RWPE2 (cell line): ENCODE results near the gene NTRK2.
A peak's percentile ranks its signal among the peaks of the same experiment; 100 is the strongest.

Source experiments
- ATAC-seq: fragments of 200-7000 bp; cut with Tn5 transposase; 3 replicates; pipeline ENCODE4 v1.9.1; 2021; ENCODE audit warnings: low read depth
- DNase-seq: peaks from one replicate; pipeline ENCODE4 v3.0.0-alpha.2; 2020; ENCODE audit warnings: low spot score
- H3K27ac ChIP-seq: fragments of 450-650 bp; 2 replicates; pipeline ENCODE4 v1.5.1; 2017; ENCODE audit warnings: mild to moderate bottlenecking; ENCODE audit not compliant: poor library complexity, severe bottlenecking
- H3K27me3 ChIP-seq: fragments of 250-450 bp; sonication (Bioruptor Pico); 2 replicates; pipeline ENCODE4 v1.5.1; 2021; ENCODE audit warnings: mild to moderate bottlenecking, moderate library complexity; ENCODE audit not compliant: insufficient read depth, poor library complexity, severe bottlenecking
- H3K36me3 ChIP-seq: fragments of 250-450 bp; sonication (Bioruptor Pico); 2 replicates; pipeline ENCODE4 v1.5.1; 2020; ENCODE audit warnings: low read depth, mild to moderate bottlenecking, moderate library complexity
- H3K4me1 ChIP-seq: fragments of 250-450 bp; sonication (Bioruptor Pico); 2 replicates; pipeline ENCODE4 v1.5.1; 2021; ENCODE audit warnings: mild to moderate bottlenecking, moderate library complexity; ENCODE audit not compliant: insufficient read depth, poor library complexity, severe bottlenecking
- H3K4me3 ChIP-seq: fragments of 250-450 bp; sonication (Bioruptor Pico); 2 replicates; pipeline ENCODE4 v1.5.1; 2021; ENCODE audit warnings: mild to moderate bottlenecking, moderate library complexity; ENCODE audit not compliant: severe bottlenecking
- H3K9me3 ChIP-seq: fragments of 250-450 bp; sonication (Bioruptor Pico); 2 replicates; pipeline ENCODE4 v1.5.1; 2021; ENCODE audit warnings: mild to moderate bottlenecking, moderate library complexity; ENCODE audit not compliant: severe bottlenecking
- TF ChIP-seq, protein P1 (sequence below): fragments of 450-650 bp; IDR thresholded peaks from one replicate; pipeline ENCODE4 v1.5.1; 2017; ENCODE audit warnings: mild to moderate bottlenecking, moderate library complexity; ENCODE audit not compliant: poor library complexity, severe bottlenecking

NTRK2 gene

DNA sequence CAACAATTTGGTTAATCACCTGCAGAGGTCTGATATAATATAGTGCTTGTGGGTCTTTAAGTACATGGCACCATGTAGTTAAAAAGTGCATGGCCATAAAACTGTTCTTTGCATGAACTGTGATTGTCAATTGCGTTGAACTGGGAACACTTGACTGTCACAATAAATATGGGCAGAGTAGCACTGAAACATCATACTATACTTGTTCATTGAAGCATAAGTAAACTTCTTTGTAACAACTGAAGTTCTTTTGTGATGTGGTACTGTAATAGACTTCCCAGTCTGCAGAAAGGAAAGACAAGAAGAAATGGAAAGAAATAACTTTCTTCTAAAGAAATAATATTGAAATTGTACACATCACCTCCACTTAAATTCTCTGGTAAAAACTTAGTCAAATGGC is 9.8 kb upstream of the NTRK2 start:
- TF ChIP-seq, protein P1, sequence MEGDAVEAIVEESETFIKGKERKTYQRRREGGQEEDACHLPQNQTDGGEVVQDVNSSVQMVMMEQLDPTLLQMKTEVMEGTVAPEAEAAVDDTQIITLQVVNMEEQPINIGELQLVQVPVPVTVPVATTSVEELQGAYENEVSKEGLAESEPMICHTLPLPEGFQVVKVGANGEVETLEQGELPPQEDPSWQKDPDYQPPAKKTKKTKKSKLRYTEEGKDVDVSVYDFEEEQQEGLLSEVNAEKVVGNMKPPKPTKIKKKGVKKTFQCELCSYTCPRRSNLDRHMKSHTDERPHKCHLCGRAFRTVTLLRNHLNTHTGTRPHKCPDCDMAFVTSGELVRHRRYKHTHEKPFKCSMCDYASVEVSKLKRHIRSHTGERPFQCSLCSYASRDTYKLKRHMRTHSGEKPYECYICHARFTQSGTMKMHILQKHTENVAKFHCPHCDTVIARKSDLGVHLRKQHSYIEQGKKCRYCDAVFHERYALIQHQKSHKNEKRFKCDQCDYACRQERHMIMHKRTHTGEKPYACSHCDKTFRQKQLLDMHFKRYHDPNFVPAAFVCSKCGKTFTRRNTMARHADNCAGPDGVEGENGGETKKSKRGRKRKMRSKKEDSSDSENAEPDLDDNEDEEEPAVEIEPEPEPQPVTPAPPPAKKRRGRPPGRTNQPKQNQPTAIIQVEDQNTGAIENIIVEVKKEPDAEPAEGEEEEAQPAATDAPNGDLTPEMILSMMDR = no peak
- H3K9me3 ChIP-seq = no peaks in the 10 kb centered on the region
- H3K27ac ChIP-seq = no peak overlapping the region
- H3K4me3 ChIP-seq = no peak overlapping the region
- no peaks in the 10 kb centered on the region for H3K36me3 ChIP-seq
- DNase-seq (no peak), ATAC-seq (no peak)
- H3K4me1 ChIP-seq = no peaks in the 10 kb centered on the region
- H3K27me3 ChIP-seq = no peaks in the 10 kb centered on the region

- TF ChIP-seq, protein P1 = no peak
- DNase-seq = no peak
- no peak for ATAC-seq
- H3K27me3 ChIP-seq = peaks cover 59% of the 10 kb centered on the region
- H3K36me3 ChIP-seq = no peaks in the 10 kb centered on the region
- H3K4me1 ChIP-seq = no peaks in the 10 kb centered on the region
- no peak overlapping the region for H3K27ac ChIP-seq
- H3K4me3 ChIP-seq = peak overlapping the region; percentile 21
- no peaks in the 10 kb centered on the region for H3K9me3 ChIP-seq
These were observed 1.8 kb upstream of the NTRK2 start for GRCh38 chr9:84667571-84668195.

DNA sequence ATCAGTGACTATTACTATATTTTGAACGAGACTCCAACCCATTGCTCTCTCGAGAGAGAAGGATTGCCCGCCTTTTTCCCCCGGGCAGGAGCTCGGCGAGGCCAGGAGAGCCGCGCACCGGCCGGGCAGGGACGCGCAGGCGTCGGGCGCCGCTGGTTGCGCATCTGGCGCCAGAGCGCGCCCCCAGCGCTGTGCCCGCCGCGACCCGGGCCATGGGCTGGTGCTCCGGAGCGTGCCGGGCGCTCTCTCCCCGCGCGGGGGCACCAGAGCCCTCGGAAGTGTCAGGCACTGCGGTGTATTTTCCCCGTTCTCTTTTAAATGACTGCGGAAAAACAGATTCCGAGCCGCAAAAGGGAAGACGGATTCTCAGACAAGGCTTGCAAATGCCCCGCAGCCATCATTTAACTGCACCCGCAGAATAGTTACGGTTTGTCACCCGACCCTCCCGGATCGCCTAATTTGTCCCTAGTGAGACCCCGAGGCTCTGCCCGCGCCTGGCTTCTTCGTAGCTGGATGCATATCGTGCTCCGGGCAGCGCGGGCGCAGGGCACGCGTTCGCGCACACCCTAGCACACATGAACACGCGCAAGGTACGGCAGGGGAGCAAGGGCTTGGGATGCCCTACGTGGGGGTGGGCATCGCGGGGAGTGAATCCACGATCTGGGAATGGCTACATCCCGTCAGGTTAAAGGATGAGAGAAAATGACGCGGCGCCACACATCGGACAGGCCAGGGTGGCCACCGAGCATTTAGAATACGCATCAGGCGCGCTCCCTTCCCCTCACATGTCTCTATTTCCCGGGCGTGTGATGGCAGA is 1.1 kb upstream of the NTRK2 start:
- Histone ChIP-seq H3K27me3 (peaks cover 60% of the 10 kb centered on the region), H3K4me3 (peak overlapping the region; percentile 21)

GRCh38 chr9:84669013-84669287 is 579 bp upstream of the NTRK2 start:
- no peaks in the 10 kb centered on the region for H3K4me1 ChIP-seq
- ATAC-seq = no peak
- peaks cover 60% of the 10 kb centered on the region for H3K27me3 ChIP-seq
- peak overlapping the region; percentile 21 for H3K4me3 ChIP-seq
- no peak for DNase-seq
- no peaks in the 10 kb centered on the region for H3K36me3 ChIP-seq
- H3K9me3 ChIP-seq = no peaks in the 10 kb centered on the region
- no peak overlapping the region for H3K27ac ChIP-seq
- TF ChIP-seq, protein P1 = no peak

More for the DNA sequence above, 1.1 kb upstream of the NTRK2 start:
- no peaks in the 10 kb centered on the region for H3K4me1 ChIP-seq
- no peak overlapping the region for H3K27ac ChIP-seq
- DNase-seq (no peak), ATAC-seq (peak; percentile 86)
- TF ChIP-seq, protein P1 = peak; percentile 76
- H3K9me3 ChIP-seq = no peaks in the 10 kb centered on the region
- no peaks in the 10 kb centered on the region for H3K36me3 ChIP-seq
